Measurements from ENCODE around the gene CARD14. TPM values are rescaled to one million over a fixed set of nuclear protein-coding genes. Genes with fewer than 3 reads are reported as not detected.
A peak's percentile ranks its signal among the peaks of the same experiment; 100 is the strongest.
"Not testable (repeated sequence)": the region's sequence is repeated elsewhere in the genome, so short reads cannot be mapped to it uniquely, and the experiment has no call there.

CARD14 gene
- total RNA-seq, 2 donors from 2014 or later, result 0.29 to 0.54 TPM

GRCh38 chr17:80191865-80192661, 22.2 kb downstream of the CARD14 start:
- no peak overlapping the region for H3K4me3 ChIP-seq
- TF ChIP-seq, protein P1, sequence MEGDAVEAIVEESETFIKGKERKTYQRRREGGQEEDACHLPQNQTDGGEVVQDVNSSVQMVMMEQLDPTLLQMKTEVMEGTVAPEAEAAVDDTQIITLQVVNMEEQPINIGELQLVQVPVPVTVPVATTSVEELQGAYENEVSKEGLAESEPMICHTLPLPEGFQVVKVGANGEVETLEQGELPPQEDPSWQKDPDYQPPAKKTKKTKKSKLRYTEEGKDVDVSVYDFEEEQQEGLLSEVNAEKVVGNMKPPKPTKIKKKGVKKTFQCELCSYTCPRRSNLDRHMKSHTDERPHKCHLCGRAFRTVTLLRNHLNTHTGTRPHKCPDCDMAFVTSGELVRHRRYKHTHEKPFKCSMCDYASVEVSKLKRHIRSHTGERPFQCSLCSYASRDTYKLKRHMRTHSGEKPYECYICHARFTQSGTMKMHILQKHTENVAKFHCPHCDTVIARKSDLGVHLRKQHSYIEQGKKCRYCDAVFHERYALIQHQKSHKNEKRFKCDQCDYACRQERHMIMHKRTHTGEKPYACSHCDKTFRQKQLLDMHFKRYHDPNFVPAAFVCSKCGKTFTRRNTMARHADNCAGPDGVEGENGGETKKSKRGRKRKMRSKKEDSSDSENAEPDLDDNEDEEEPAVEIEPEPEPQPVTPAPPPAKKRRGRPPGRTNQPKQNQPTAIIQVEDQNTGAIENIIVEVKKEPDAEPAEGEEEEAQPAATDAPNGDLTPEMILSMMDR (IDR thresholded peaks at IDR 0.05), result no peak

DNA sequence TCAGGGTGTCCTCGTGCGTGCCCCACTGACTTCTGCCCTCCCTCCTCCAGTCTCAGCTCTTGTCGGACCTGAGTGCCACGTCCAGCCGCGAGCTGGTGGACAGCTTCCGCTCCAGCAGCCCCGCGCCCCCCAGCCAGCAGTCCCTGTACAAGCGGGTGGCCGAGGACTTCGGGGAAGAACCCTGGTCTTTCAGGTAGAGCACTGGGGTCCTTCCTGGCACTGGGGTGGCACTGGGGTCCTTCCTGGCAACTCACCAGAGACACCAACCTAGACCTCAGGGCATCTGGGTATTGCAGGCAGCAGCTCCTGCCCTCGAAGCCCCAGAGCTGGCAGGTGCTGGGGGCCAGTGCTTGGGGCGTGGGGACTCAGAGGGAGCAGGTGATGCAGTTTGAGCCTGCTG, 25.3 kb downstream of the CARD14 start:
- no peaks in the 10 kb centered on the region for H3K9me3 ChIP-seq
- intact Hi-C loops (cut with DNase I), result no loop called here
- H3K4me3 ChIP-seq, result no peak overlapping the region
- TF ChIP-seq, protein P1 (IDR thresholded peaks at IDR 0.05), result no peak
- H3K4me1 ChIP-seq, result no peaks in the 10 kb centered on the region
- no peak overlapping the region for H3K9ac ChIP-seq (ENCODE audit: low read depth in 2 of 2, low read length in 2 of 2)
- H3K27me3 ChIP-seq, result no peaks in the 10 kb centered on the region
- no peaks in the 10 kb centered on the region for H3K36me3 ChIP-seq
- no peak overlapping the region for H3K27ac ChIP-seq
- DNase-seq, result no peak

More at GRCh38 chr17:80191865-80192661, 22.2 kb downstream of the CARD14 start:
- Histone ChIP-seq H3K27me3 (no peaks in the 10 kb centered on the region), H3K9me3 (no peaks in the 10 kb centered on the region), H3K36me3 (no peaks in the 10 kb centered on the region), H3K9ac (ENCODE audit: low read depth in 2 of 2, low read length in 2 of 2) (no peak overlapping the region), H3K4me1 (no peaks in the 10 kb centered on the region), H3K27ac (no peak overlapping the region)
- DNase-seq, result no peak
- intact Hi-C loops (cut with DNase I), result no loop called here

DNA sequence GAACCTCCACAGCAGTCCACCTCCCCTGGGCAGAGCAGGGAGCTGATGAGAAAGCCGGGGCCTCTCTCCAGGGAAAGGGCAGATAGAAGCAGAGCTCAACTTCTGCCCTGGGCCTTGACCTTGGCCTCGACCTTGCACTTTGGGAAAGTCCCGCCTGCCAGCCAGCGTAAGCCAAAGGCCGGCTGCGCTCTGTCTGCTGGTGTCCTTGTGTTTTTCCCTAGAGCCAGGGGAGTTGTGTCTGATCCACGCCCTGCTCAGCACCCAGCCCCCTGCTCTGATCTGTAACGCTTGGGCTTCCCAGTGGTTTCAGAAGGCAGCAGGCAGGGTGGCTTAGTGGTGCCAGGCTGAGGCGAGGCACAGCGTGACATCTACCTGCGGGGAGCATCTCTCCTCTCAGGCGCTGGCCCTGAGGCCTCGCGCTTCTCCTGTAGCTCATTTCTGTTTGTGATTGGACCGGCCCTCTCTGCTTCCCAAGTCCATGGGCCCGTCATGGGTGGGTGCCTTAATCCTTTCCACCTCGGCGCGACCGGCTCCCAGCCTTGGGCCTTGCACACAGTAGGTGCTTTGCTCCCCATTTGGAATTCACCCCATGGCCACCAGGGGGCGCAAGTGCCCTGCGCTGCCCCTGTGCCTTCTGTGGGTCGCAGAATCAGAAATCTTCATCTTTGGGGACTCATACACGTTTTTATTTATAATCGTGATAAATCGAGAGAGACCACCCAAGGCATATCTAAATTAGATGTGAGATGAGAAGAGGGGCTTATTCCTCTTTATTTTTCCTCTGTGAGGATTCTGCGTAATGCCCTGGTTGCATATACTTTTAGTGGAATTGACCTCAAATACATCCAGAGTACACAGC, 26.1 kb downstream of the CARD14 start:
- intact Hi-C loops (cut with DNase I), result no loop called here
- Histone ChIP-seq H3K4me3 (no peak overlapping the region), H3K36me3 (no peaks in the 10 kb centered on the region), H3K9ac (ENCODE audit: low read depth in 2 of 2, low read length in 2 of 2) (no peak overlapping the region), H3K27me3 (no peaks in the 10 kb centered on the region), H3K27ac (no peak overlapping the region), H3K4me1 (no peaks in the 10 kb centered on the region), H3K9me3 (no peaks in the 10 kb centered on the region)
- TF ChIP-seq, protein P1 (IDR thresholded peaks at IDR 0.05), result peak; percentile 88
- DNase-seq, result no peak

DNA sequence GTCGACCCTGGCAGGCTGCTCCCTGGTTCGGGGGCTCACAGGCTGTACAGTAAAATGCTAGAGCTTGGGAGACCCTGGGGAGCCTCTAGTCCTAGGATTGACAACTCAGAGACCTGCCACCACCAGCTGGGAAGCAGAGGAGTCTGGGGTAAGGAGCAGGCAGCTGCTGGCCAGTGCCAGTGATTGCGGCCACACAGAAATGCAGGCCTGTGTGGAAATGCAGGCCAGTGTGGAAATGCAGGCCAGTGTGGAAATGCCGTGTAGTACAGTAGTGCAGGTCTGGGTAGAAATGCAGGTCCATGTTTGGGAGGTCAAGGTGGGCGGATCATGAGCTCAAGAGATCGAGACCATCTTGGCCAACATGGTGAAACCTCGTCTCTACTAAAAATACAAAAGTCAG, 26.8 kb downstream of the CARD14 start:
- H3K4me3 ChIP-seq, result no peak overlapping the region
- H3K27ac ChIP-seq, result no peak overlapping the region
- TF ChIP-seq, protein P1 (IDR thresholded peaks at IDR 0.05), result no peak
- no peaks in the 10 kb centered on the region for H3K27me3 ChIP-seq
- H3K9me3 ChIP-seq, result no peaks in the 10 kb centered on the region
- no peaks in the 10 kb centered on the region for H3K4me1 ChIP-seq
- H3K9ac ChIP-seq (ENCODE audit: low read depth in 2 of 2, low read length in 2 of 2), result no peak overlapping the region
- no peaks in the 10 kb centered on the region for H3K36me3 ChIP-seq
- no peak for DNase-seq
- intact Hi-C loops (cut with DNase I), result no loop called here

DNA sequence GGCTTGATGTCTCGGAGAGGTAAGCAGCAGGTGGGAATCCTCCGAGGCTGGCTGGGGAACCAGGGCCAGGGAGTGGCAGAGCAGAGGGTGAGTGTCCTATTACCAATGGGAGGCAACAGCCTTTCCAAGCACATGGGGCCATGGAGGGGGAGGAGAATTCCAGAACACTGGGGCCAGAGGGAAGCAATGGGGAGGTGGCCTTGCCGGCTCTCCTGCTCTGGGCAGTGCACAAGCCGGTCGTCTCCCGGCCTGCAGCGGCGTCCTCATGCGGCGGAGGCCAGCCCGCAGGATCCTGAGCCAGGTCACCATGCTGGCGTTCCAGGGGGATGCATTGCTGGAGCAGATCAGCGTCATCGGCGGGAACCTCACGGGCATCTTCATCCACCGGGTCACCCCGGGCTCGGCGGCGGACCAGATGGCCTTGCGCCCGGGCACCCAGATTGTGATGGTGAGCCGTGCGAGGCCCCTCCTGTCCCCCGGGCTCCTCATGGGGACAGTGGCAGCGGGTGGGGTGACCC, 28.4 kb downstream of the CARD14 start:
- Histone ChIP-seq H3K9ac (ENCODE audit: low read depth in 2 of 2, low read length in 2 of 2) (no peak overlapping the region), H3K9me3 (no peaks in the 10 kb centered on the region), H3K4me1 (no peaks in the 10 kb centered on the region), H3K27me3 (no peaks in the 10 kb centered on the region), H3K4me3 (no peak overlapping the region), H3K27ac (no peak overlapping the region), H3K36me3 (no peaks in the 10 kb centered on the region)
- no peak for DNase-seq
- TF ChIP-seq, protein P1 (IDR thresholded peaks at IDR 0.05), result no peak
- intact Hi-C loops (cut with DNase I), result no loop called here

DNA sequence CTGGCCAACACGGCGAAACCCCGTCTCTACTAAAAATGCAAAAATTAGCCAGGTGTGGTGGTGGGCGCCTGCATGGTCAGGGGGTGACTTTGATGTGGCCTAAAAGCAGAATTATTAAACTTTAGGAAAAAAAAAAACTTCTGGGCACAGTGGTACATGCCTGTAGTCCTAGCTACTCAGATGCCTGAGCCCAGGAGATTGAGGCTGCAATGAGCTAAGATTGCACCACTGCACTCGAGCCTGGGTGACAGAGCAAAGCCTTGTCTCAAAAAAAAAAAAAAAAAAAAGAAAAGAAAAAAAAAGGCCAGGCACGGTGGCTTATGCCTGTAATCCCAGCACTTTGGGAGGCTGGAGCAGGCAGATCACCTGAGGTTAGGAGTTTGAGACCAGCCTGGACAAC, 29.5 kb downstream of the CARD14 start:
- H3K9me3 ChIP-seq; H3K4me3 ChIP-seq; H3K9ac ChIP-seq (ENCODE audit: low read depth in 2 of 2, low read length in 2 of 2); H3K27me3 ChIP-seq; H3K27ac ChIP-seq; DNase-seq; H3K4me1 ChIP-seq; H3K36me3 ChIP-seq; intact Hi-C loops (cut with DNase I): not testable (repeated sequence)
